PFSK-1 (cell line): ENCODE results near the gene GCM1.

Experiments used
- FOXP2 ChIP-seq: optimal IDR thresholded peaks from 2 replicates; pipeline ENCODE3; 2011; ENCODE audit warnings: borderline replicate concordance, control low read depth, inconsistent platforms; ENCODE audit not compliant: insufficient read depth; ENCODE audit errors: extremely low read length, extremely low read depth
- POLR2AphosphoS5 ChIP-seq: IDR thresholded peaks from 2 replicates; pipeline ENCODE4 v1.6.1; 2012; ENCODE audit warnings: low read depth, mild to moderate bottlenecking, control low read depth, low read length, moderate library complexity
- SIN3A ChIP-seq: IDR thresholded peaks from 2 replicates; pipeline ENCODE4 v1.6.1; 2012; ENCODE audit warnings: mild to moderate bottlenecking, low read length, moderate library complexity, borderline replicate concordance; ENCODE audit not compliant: insufficient read depth
- TAF1 ChIP-seq: IDR thresholded peaks from 2 replicates; pipeline ENCODE4 v1.6.1; 2012; ENCODE audit warnings: low read length, control low read depth, borderline replicate concordance; ENCODE audit not compliant: insufficient read depth
- TF ChIP-seq, protein P1 (sequence below), 2 experiments: IDR thresholded peaks; 2 replicates each; pipeline versions ENCODE4 v1.6.1 to v1.8.0; 2011 to 2012; ENCODE audit warnings: low read depth in 2 of 2, low read length in 2 of 2, control low read depth in 1 of 2, inconsistent platforms in 1 of 2, mild to moderate bottlenecking in 1 of 2, moderate library complexity in 1 of 2; ENCODE audit not compliant: insufficient read depth in 1 of 2

GCM1 gene

DNA sequence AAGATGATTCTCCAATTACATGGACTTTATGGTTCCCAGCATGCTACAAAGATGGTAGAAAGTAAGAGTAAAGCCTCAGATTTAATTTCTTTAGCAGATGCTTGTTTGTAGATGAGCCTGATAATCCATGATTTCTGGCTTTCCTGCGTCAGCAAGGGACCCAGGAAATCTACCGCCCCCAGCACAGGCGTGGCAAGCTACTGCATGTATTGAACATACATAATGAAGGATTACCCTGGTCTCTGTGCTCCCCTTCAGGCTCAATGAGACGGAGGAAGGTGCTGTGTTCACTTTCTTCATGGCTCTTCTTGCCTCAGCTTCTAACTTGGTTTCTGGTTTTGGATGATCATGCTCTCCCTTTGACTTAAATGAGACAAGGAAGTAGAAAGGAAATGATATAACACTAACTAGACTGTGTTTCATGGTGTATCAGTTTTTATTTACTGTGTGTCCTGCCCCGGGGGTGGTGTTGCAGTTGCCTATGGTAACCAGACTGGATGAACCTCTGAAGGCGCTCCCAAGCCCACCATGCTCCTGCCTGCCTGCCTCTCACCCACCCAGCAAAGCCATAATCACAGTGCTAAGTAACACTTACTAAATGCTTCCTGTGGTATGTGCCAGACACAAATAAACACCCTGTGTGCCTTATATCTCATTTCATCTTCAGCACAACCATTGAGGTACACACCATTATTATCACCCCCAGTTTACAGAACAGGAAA lies 17.9 kb downstream of the GCM1 start:
- TF ChIP-seq FOXP2 (no peak), SIN3A (no peak), TAF1 (no peak), POLR2AphosphoS5 (no peak)
- TF ChIP-seq, protein P1, sequence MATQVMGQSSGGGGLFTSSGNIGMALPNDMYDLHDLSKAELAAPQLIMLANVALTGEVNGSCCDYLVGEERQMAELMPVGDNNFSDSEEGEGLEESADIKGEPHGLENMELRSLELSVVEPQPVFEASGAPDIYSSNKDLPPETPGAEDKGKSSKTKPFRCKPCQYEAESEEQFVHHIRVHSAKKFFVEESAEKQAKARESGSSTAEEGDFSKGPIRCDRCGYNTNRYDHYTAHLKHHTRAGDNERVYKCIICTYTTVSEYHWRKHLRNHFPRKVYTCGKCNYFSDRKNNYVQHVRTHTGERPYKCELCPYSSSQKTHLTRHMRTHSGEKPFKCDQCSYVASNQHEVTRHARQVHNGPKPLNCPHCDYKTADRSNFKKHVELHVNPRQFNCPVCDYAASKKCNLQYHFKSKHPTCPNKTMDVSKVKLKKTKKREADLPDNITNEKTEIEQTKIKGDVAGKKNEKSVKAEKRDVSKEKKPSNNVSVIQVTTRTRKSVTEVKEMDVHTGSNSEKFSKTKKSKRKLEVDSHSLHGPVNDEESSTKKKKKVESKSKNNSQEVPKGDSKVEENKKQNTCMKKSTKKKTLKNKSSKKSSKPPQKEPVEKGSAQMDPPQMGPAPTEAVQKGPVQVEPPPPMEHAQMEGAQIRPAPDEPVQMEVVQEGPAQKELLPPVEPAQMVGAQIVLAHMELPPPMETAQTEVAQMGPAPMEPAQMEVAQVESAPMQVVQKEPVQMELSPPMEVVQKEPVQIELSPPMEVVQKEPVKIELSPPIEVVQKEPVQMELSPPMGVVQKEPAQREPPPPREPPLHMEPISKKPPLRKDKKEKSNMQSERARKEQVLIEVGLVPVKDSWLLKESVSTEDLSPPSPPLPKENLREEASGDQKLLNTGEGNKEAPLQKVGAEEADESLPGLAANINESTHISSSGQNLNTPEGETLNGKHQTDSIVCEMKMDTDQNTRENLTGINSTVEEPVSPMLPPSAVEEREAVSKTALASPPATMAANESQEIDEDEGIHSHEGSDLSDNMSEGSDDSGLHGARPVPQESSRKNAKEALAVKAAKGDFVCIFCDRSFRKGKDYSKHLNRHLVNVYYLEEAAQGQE (IDR thresholded peaks at IDR 0.05; ENCODE audit: insufficient read depth in 1 of 2, low read depth in 2 of 2, low read length in 2 of 2): no peak

DNA sequence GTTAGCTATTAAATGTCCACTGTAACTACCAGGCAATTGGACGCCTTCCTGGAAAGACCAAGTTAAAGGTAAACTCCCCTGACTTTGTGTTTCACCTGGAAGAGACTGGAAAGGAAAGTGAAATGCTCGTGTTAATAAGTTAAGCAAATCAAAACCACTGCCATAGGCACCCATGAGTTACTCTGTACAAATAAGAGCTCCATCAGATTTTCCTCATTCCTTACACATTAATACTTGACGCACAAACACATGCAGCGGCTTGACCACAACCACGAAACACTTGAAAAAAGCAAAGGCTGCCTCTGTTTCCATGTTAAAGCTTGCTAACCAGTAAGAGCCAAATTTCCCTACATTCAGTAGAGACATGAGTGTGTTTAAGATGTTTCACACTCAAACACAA lies 19.8 kb downstream of the GCM1 start:
- TF ChIP-seq TAF1 (no peak), FOXP2 (no peak)
- TF ChIP-seq, protein P1 (IDR thresholded peaks at IDR 0.05; ENCODE audit: insufficient read depth in 1 of 2, low read depth in 2 of 2, low read length in 2 of 2): no peak

DNA sequence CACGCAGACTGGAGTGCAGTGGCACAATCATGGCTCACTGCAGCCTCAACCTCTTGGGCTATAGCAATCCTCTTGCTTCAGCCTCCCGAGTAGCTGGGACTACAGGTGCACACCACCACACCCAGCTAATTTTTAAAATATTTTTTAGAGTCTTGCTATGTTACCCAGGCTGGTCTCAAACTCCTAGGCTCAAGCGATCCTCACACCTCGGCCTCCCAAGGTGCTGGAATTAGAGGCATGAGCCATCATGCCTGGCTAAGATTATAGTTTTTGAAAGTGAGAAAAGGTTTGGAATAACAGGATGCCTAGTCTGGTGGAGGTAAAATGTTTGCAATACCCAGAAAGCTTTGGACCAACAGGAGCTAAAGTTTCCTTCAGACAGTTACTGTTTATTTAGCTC lies 23.4 kb downstream of the GCM1 start:
- TF ChIP-seq POLR2AphosphoS5: no peak
- TF ChIP-seq, protein P1 (IDR thresholded peaks at IDR 0.05; ENCODE audit: insufficient read depth in 1 of 2, low read depth in 2 of 2, low read length in 2 of 2): no peak
- TF ChIP-seq TAF1: no peak
- TF ChIP-seq FOXP2: no peak
- no peak for TF ChIP-seq SIN3A

DNA sequence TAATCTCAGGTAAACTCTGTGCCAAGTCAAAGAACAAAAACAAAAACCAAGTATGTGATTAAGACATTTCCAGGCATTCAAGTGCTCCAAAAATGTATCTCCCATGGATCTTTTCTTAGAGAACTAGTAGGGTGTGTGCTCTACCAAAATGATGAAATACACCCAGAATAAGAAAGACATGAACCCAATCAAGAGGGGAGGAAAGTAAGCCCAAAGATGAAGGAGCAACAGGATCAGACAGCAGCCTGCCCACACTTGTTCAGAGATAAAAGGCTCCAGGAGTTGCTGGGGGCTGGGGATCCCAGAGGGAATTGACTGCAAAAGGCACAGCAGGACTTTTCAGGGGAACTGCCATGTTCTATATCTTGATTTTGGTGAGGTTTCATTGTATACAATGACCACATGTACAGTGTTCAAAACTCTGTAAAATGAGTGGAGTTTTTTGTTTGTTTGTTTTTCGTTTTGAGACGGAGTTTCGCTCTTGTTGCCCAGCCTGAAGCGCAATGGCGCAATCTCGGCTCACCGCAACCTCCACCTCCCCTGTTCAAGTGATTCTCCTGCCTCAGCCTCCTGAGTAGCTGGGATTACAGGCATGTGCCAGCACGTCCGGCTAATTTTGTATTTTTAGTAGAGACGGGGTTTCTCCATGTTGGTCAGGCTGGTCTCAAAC lies 24.4 kb downstream of the GCM1 start:
- no peak for TF ChIP-seq TAF1
- TF ChIP-seq FOXP2: no peak
- TF ChIP-seq SIN3A: no peak
- TF ChIP-seq, protein P1 (IDR thresholded peaks at IDR 0.05; ENCODE audit: insufficient read depth in 1 of 2, low read depth in 2 of 2, low read length in 2 of 2): no peak
- no peak for TF ChIP-seq POLR2AphosphoS5
